HepG2 (cell line): Measurements from ENCODE around the gene VSX1. TPM values are rescaled to one million over a fixed set of nuclear protein-coding genes. Genes with fewer than 3 reads are reported as not detected.

Experiments
- ADNP ChIP-seq: sonication (generic); formaldehyde crosslinking; IDR thresholded peaks from 2 replicates; pipeline ENCODE4 v1.4.0; 2020; ENCODE audit warnings: missing genetic modification reagents
- AGO2 ChIP-seq: fragments of 200-400 bp; formaldehyde crosslinking; optimal IDR thresholded peaks from 2 replicates; pipeline ENCODE3; 2017; ENCODE audit warnings: mild to moderate bottlenecking, low read depth, low read length, moderate library complexity
- ERF ChIP-seq: IDR thresholded peaks from 2 replicates; pipeline ENCODE4 v1.6.1; 2018; ENCODE audit warnings: missing biosample characterization, missing genetic modification reagents
- FOXA3 ChIP-seq: IDR thresholded peaks from 2 replicates; pipeline ENCODE4 v1.6.1; 2016; ENCODE audit warnings: missing genetic modification reagents, missing compliant biosample characterization
- KDM1A ChIP-seq: IDR thresholded peaks from 2 replicates; pipeline ENCODE4 v1.6.1; 2016; ENCODE audit warnings: missing compliant biosample characterization
- KDM2A ChIP-seq: sonication (generic); formaldehyde crosslinking; IDR thresholded peaks from 2 replicates; pipeline ENCODE4 v1.4.0; 2020; ENCODE audit warnings: low read depth, missing genetic modification reagents, borderline replicate concordance
- MED1 ChIP-seq: sonication (generic); formaldehyde crosslinking; IDR thresholded peaks from 2 replicates; pipeline ENCODE4 v1.4.0; 2020; ENCODE audit warnings: missing genetic modification reagents
- NFYB ChIP-seq: sonication (generic); formaldehyde crosslinking; IDR thresholded peaks from 2 replicates; pipeline ENCODE4 v1.4.0; 2020; ENCODE audit warnings: missing genetic modification reagents
- PCBP1 ChIP-seq: fragments of 200-400 bp; formaldehyde crosslinking; IDR thresholded peaks from 2 replicates; pipeline ENCODE4 v1.6.1; 2017; ENCODE audit warnings: mild to moderate bottlenecking, low read depth, low read length, borderline replicate concordance
- RBM22 ChIP-seq: fragments of 200-400 bp; formaldehyde crosslinking; optimal IDR thresholded peaks from 2 replicates; pipeline ENCODE3; 2017; ENCODE audit warnings: mild to moderate bottlenecking, low read length, moderate library complexity
- SP2 ChIP-seq: sonication (generic); formaldehyde crosslinking; IDR thresholded peaks from 2 replicates; pipeline ENCODE4 v1.5.1; 2020; ENCODE audit warnings: mild to moderate bottlenecking, missing genetic modification reagents
- ZKSCAN1 ChIP-seq: fragments of 150-350 bp; IDR thresholded peaks from 2 replicates; pipeline ENCODE4 v1.6.1; 2014; ENCODE audit warnings: low read length
- ZNF30 ChIP-seq: sonication (generic); formaldehyde crosslinking; IDR thresholded peaks from 2 replicates; pipeline ENCODE4 v1.5.0; 2020; ENCODE audit warnings: mild to moderate bottlenecking, missing genetic modification reagents
- ZNF343 ChIP-seq: sonication (generic); formaldehyde crosslinking; IDR thresholded peaks from 2 replicates; pipeline ENCODE4 v1.4.0; 2020; ENCODE audit warnings: mild to moderate bottlenecking, missing genetic modification reagents
- ZNF567 ChIP-seq: sonication (generic); formaldehyde crosslinking; IDR thresholded peaks from 2 replicates; pipeline ENCODE4 v1.8.1; 2023; ENCODE audit warnings: mild to moderate bottlenecking, missing genetic modification reagents, borderline replicate concordance
- ZNF670 ChIP-seq: sonication (generic); formaldehyde crosslinking; IDR thresholded peaks from 2 replicates; pipeline ENCODE4 v1.8.0; 2022; ENCODE audit warnings: mild to moderate bottlenecking, missing genetic modification reagents, borderline replicate concordance
- ZNF703 ChIP-seq: sonication (generic); formaldehyde crosslinking; IDR thresholded peaks from 2 replicates; pipeline ENCODE4 v1.5.1; 2020; ENCODE audit warnings: missing genetic modification reagents, mild to moderate bottlenecking, moderate library complexity, borderline replicate concordance
- ZNF737 ChIP-seq: sonication (generic); formaldehyde crosslinking; IDR thresholded peaks from 2 replicates; pipeline ENCODE4 v1.5.0; 2020; ENCODE audit warnings: missing genetic modification reagents, mild to moderate bottlenecking, borderline replicate concordance
- ZNF75D ChIP-seq: sonication (generic); formaldehyde crosslinking; IDR thresholded peaks from 2 replicates; pipeline ENCODE4 v1.8.1; 2023; ENCODE audit warnings: missing genetic modification reagents, mild to moderate bottlenecking, borderline replicate concordance
- ZNF780A ChIP-seq: sonication (generic); formaldehyde crosslinking; IDR thresholded peaks from 2 replicates; pipeline ENCODE4 v1.8.0; 2022; ENCODE audit warnings: mild to moderate bottlenecking, missing genetic modification reagents, moderate library complexity
- ZNF782 ChIP-seq: sonication (generic); formaldehyde crosslinking; IDR thresholded peaks from 2 replicates; pipeline ENCODE4 v1.4.0; 2020; ENCODE audit warnings: missing genetic modification reagents, mild to moderate bottlenecking, borderline replicate concordance
- polyA plus RNA-seq, 8 experiments: library from polyadenylated mRNA; depleted of rRNA in 3 of 8; stranded (reverse) in 7 of 8; unstranded in 1 of 8; fragments of >200 nt; fragmentation: Illumina TruSeq in 4 of 8; extraction: Trizol in 4 of 8; gene quantifications; 2 replicates each; pipeline versions ENCODE4 v1.2.1 to v1.2.3, GENCODE V29; 2011 to 2016; ENCODE audit warnings: low read depth in 4 of 8, missing spikeins in 1 of 8, mixed read lengths in 1 of 8; ENCODE audit not compliant: insufficient read depth in 1 of 8
- total RNA-seq, 5 experiments: library from RNA; depleted of rRNA; stranded (reverse); fragments of >200 nt; fragmentation: Illumina TruSeq; extraction: Trizol; gene quantifications; 2 replicates each; pipeline ENCODE4 v1.2.3, GENCODE V29; 2016; ENCODE audit warnings: low read depth in 1 of 5
- TF ChIP-seq, protein P1 (sequence below): sonication (generic); formaldehyde crosslinking; IDR thresholded peaks from 2 replicates; pipeline ENCODE4 v1.4.0; 2020; ENCODE audit warnings: missing genetic modification reagents, borderline replicate concordance
- TF ChIP-seq, protein P2 (sequence below): sonication (generic); formaldehyde crosslinking; IDR thresholded peaks from 2 replicates; pipeline ENCODE4 v1.4.0; 2020; ENCODE audit warnings: missing genetic modification reagents

VSX1 gene
- total and polyA plus RNA-seq, 2 of the 13 experiments (the other 11 are each of a cell fraction or from before 2014, with no cell fraction given), result 0.04 TPM; not detected in 1

DNA sequence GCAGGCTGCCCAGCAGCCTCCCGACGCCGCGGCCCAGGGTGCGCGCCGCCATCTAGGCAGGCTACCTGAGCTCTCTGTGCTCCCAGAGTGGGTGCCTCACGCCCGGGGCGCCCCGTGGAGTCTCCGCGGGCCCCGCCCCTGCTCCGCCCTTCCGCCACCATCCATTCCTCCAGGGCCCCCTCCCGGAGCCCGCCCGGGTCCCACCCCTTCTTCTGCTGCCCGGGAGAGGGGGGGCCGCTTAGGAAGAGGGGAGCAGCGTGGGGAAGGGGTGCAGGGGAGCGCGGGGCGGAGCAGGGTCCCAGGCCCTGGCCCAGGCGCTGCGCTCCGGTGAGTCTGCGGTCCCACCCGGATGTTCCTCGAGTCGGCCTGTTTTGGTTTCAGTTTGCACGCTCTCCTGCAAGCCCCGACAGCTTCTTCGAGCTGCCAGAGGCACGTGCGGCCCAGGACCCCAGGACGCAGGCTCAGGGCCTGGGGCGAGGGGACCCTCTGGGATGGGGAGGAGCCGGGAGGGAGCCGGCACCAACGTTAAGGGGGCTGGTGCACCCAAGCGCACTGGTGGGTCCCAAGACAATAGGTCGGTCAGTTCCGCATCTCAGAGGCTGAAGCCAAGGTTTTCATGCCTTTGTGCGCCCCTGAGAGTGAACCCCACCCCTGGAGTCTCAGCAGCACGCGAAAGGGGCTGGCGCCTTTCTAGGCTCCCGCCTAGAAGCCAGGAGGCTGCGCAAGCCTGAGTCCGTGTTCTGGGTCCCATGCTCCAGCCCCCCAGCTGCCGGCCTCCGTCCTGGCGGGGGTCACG, 23.7 kb downstream of the VSX1 start, which contains the start of gene ACSS1 (continued):
- TF ChIP-seq ZNF75D (CRISPR knock-in tag) (peak; percentile 71; the same call in 1 of the 2 replicates), KDM1A (CRISPR knock-in tag) (no peak), AGO2 (no peak), ERF (CRISPR knock-in tag) (0 out of 2 replicates have a peak, but pooled peaks have one; percentile 30), ZNF737 (CRISPR knock-in tag) (no peak), ZNF30 (CRISPR knock-in tag) (0 out of 2 replicates have a peak, but pooled peaks have one; percentile 47), ZKSCAN1 (no peak), ZNF782 (CRISPR knock-in tag) (peak; percentile 26; the same call in 1 of the 2 replicates), RBM22 (no peak), ZNF780A (no peak), NFYB (no peak), ZNF567 (CRISPR knock-in tag) (peak; percentile 62; the same call in 1 of the 2 replicates), ZNF343 (CRISPR knock-in tag) (peak; percentile 68), FOXA3 (CRISPR knock-in tag) (0 out of 2 replicates have a peak, but pooled peaks have one; percentile 10), ADNP (CRISPR knock-in tag) (no peak), SP2 (CRISPR knock-in tag) (no peak), MED1 (peak; percentile 38; the same call in 1 of the 2 replicates), ZNF703 (no peak), ZNF670 (no peak), PCBP1 (0 out of 2 replicates have a peak, but pooled peaks have one; percentile 48), KDM2A (CRISPR knock-in tag) (peak; percentile 46)
- TF ChIP-seq, protein P1, sequence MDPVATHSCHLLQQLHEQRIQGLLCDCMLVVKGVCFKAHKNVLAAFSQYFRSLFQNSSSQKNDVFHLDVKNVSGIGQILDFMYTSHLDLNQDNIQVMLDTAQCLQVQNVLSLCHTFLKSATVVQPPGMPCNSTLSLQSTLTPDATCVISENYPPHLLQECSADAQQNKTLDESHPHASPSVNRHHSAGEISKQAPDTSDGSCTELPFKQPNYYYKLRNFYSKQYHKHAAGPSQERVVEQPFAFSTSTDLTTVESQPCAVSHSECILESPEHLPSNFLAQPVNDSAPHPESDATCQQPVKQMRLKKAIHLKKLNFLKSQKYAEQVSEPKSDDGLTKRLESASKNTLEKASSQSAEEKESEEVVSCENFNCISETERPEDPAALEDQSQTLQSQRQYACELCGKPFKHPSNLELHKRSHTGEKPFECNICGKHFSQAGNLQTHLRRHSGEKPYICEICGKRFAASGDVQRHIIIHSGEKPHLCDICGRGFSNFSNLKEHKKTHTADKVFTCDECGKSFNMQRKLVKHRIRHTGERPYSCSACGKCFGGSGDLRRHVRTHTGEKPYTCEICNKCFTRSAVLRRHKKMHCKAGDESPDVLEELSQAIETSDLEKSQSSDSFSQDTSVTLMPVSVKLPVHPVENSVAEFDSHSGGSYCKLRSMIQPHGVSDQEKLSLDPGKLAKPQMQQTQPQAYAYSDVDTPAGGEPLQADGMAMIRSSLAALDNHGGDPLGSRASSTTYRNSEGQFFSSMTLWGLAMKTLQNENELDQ (CRISPR knock-in tag), result 0 out of 2 replicates have a peak, but pooled peaks have one; percentile 49
- TF ChIP-seq, protein P2, sequence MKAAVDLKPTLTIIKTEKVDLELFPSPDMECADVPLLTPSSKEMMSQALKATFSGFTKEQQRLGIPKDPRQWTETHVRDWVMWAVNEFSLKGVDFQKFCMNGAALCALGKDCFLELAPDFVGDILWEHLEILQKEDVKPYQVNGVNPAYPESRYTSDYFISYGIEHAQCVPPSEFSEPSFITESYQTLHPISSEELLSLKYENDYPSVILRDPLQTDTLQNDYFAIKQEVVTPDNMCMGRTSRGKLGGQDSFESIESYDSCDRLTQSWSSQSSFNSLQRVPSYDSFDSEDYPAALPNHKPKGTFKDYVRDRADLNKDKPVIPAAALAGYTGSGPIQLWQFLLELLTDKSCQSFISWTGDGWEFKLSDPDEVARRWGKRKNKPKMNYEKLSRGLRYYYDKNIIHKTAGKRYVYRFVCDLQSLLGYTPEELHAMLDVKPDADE (CRISPR knock-in tag), result no peak; the same call in 1 of the 2 replicates
